SK-N-SH (cell line): ENCODE results near the gene TMEM123. TPM values are rescaled to one million over a fixed set of nuclear protein-coding genes. Genes with fewer than 3 reads are reported as not detected.

Source experiments
- CTCF ChIA-PET: fragments of 300-600, 350-600 bp; formaldehyde crosslinking; extraction: SDS; loops from one replicate; lab custom pipeline; 2021; lab: Yijun Ruan, JAX
- POLR2A ChIA-PET: fragments of 350-600 bp; sonication (Branson Sonifier 250); formaldehyde crosslinking; extraction: SDS; loops from one replicate; lab custom pipeline; 2020; ENCODE audit warnings: antibody characterized with exemption, inconsistent platforms; lab: Yijun Ruan, JAX
- DNase-seq: peaks from one replicate; pipeline ENCODE4 v3.0.0; 2012
- H2AFZ ChIP-seq: fragments of 200-600 bp; sonication (generic); 2 replicates; pipeline ENCODE4 v1.8.1; 2016; ENCODE audit warnings: antibody characterized with exemption, mild to moderate bottlenecking, low read depth
- H3F3A ChIP-seq: fragments of 200-600 bp; sonication (generic); replicated peaks from 2 replicates; pipeline ENCODE3; 2016; ENCODE audit warnings: antibody characterized with exemption, mild to moderate bottlenecking; ENCODE audit not compliant: insufficient read depth
- H3K27ac ChIP-seq, 2 experiments: fragments of 200-500 bp in 1 of 2; fragments of 200-600 bp in 1 of 2; sonication (Bioruptor generic) in 1 of 2; sonication (generic), shearing (Covaris generic) in 1 of 2; 2 replicates each; pipeline versions ENCODE4 v1.5.1 to v1.6.1; 2014 to 2016; ENCODE audit warnings: low read depth in 2 of 2, inconsistent platforms in 1 of 2, low read length in 1 of 2, mild to moderate bottlenecking in 1 of 2, mixed read lengths in 1 of 2
- H3K27me3 ChIP-seq: fragments of 200-600 bp; sonication (generic), shearing (Covaris generic); 2 replicates; pipeline ENCODE4 v1.6.1; 2016; ENCODE audit warnings: mixed run types; ENCODE audit not compliant: insufficient read depth
- H3K36me3 ChIP-seq, 2 experiments: fragments of 200-500 bp in 1 of 2; fragments of 200-600 bp in 1 of 2; sonication (Bioruptor generic) in 1 of 2; sonication (generic) in 1 of 2; replicated peaks in 1 of 2; 2 replicates each; pipeline versions ENCODE3 to v1.5.1; 2014 to 2016; ENCODE audit warnings: low read length in 1 of 2, mild to moderate bottlenecking in 1 of 2; ENCODE audit not compliant: insufficient read depth in 2 of 2, control insufficient read depth in 1 of 2
- H3K4me1 ChIP-seq, 2 experiments: fragments of 200-500 bp in 1 of 2; fragments of 200-600 bp in 1 of 2; sonication (Bioruptor generic) in 1 of 2; sonication (generic), shearing (Covaris generic) in 1 of 2; 2 replicates each; pipeline versions ENCODE4 v1.5.1 to v1.6.1; 2014 to 2016; ENCODE audit warnings: low read depth in 1 of 2, low read length in 1 of 2, mixed run types in 1 of 2; ENCODE audit not compliant: insufficient read depth in 2 of 2, control insufficient read depth in 1 of 2
- H3K4me2 ChIP-seq: fragments of 200-600 bp; sonication (generic), shearing (Covaris generic); 2 replicates; pipeline ENCODE4 v1.6.1; 2017; ENCODE audit warnings: mixed run types
- H3K4me3 ChIP-seq, 2 experiments: fragments of 200-500 bp in 1 of 2; fragments of 200-600 bp in 1 of 2; sonication (Bioruptor generic) in 1 of 2; sonication (generic), shearing (Covaris generic) in 1 of 2; 2 replicates each; pipeline versions ENCODE4 v1.5.1 to v1.8.1; 2014 to 2016; ENCODE audit warnings: low read depth in 2 of 2, inconsistent platforms in 1 of 2, low read length in 1 of 2, mild to moderate bottlenecking in 1 of 2, mixed read lengths in 1 of 2, moderate library complexity in 1 of 2
- H3K79me2 ChIP-seq: fragments of 200-600 bp; sonication (generic); 2 replicates; pipeline ENCODE4 v1.8.1; 2017; ENCODE audit warnings: mild to moderate bottlenecking; ENCODE audit not compliant: insufficient read depth
- H3K9ac ChIP-seq: fragments of 200-600 bp; sonication (generic); 2 replicates; pipeline ENCODE4 v1.6.1; 2017; ENCODE audit warnings: mixed run types
- H3K9me2 ChIP-seq: fragments of 200-600 bp; sonication (generic); 2 replicates; pipeline ENCODE4 v1.6.1; 2017; ENCODE audit warnings: mixed run types
- H3K9me3 ChIP-seq: fragments of 200-600 bp; sonication (generic); 2 replicates; pipeline ENCODE4 v1.6.1; 2017; ENCODE audit warnings: mixed run types, mild to moderate bottlenecking, moderate library complexity
- H4K20me1 ChIP-seq: fragments of 200-600 bp; sonication (generic); 2 replicates; pipeline ENCODE4 v1.6.1; 2017; ENCODE audit warnings: mild to moderate bottlenecking, mixed run types; ENCODE audit not compliant: insufficient read depth
- CHD2 ChIP-seq: fragments of 150-350 bp; IDR thresholded peaks from 2 replicates; pipeline ENCODE4 v1.6.1; 2018; ENCODE audit warnings: low read length; ENCODE audit not compliant: partially characterized antibody
- CTCF ChIP-seq: fragments of 200-600 bp; sonication (generic); IDR thresholded peaks from 2 replicates; pipeline ENCODE4 v1.6.1; 2017; ENCODE audit warnings: antibody characterized with exemption, mild to moderate bottlenecking, moderate library complexity
- EZH2phosphoT487 ChIP-seq: fragments of 200-600 bp; sonication (generic); IDR thresholded peaks from 2 replicates; pipeline ENCODE4 v1.6.1; 2017; ENCODE audit warnings: low read depth, mixed run types, mild to moderate bottlenecking, antibody characterized with exemption, moderate library complexity, borderline replicate concordance
- FOSL2 ChIP-seq: IDR thresholded peaks from 2 replicates; pipeline ENCODE4 v1.4.0; 2012; ENCODE audit warnings: low read depth, mild to moderate bottlenecking, moderate library complexity, borderline replicate concordance
- FOXM1 ChIP-seq: IDR thresholded peaks from 2 replicates; pipeline ENCODE4 v1.4.0; 2012; ENCODE audit warnings: low read depth, mild to moderate bottlenecking
- JUND ChIP-seq: IDR thresholded peaks from 2 replicates; pipeline ENCODE4 v1.4.0; 2012
- PBX3 ChIP-seq: IDR thresholded peaks from 2 replicates; pipeline ENCODE4; 2012
- POLR2AphosphoS5 ChIP-seq: IDR thresholded peaks from 2 replicates; pipeline ENCODE4 v1.6.1; 2012; ENCODE audit warnings: low read depth, low read length
- RAD21 ChIP-seq: IDR thresholded peaks from 2 replicates; pipeline ENCODE4 v1.6.1; 2012; ENCODE audit warnings: mild to moderate bottlenecking, low read length
- RFX5 ChIP-seq: IDR thresholded peaks from 2 replicates; pipeline ENCODE4 v1.6.1; 2012; ENCODE audit warnings: mild to moderate bottlenecking, improper control_type of control experiment, low read length
- SIN3A ChIP-seq: IDR thresholded peaks from 2 replicates; pipeline ENCODE4 v1.6.1; 2012; ENCODE audit warnings: low read depth, mild to moderate bottlenecking, low read length, moderate library complexity, borderline replicate concordance
- SMC3 ChIP-seq: IDR thresholded peaks from 2 replicates; pipeline ENCODE4 v1.6.1; 2012; ENCODE audit warnings: low read depth, low read length, improper control_type of control experiment
- ZBTB33 ChIP-seq: IDR thresholded peaks from 2 replicates; pipeline ENCODE4 v1.4.0; 2012; ENCODE audit warnings: low read depth, borderline replicate concordance
- WGBS: methylation state at CpG from one replicate; pipeline ENCODE4 v1.1.6; 2017; ENCODE audit warnings: low lambda C conversion rate; 5-methylcytosine and 5-hydroxymethylcytosine counted together
- polyA plus RNA-seq, 3 experiments: library from polyadenylated mRNA; depleted of rRNA; stranded (reverse); fragments of >200 nt; gene quantifications; 2 replicates each; pipeline ENCODE4 v1.2.3, GENCODE V29; 2012
- TF ChIP-seq, protein P1 (sequence below): IDR thresholded peaks from 2 replicates; pipeline ENCODE4 v1.6.1; 2012; ENCODE audit warnings: mild to moderate bottlenecking, low read depth, low read length, moderate library complexity
- TF ChIP-seq, protein P2 (sequence below): fragments of 150-350 bp; IDR thresholded peaks from 2 replicates; pipeline ENCODE4 v1.6.1; 2016; ENCODE audit warnings: mild to moderate bottlenecking, low read depth, low read length
- TF ChIP-seq, protein P3 (sequence below): fragments of 150-350 bp; IDR thresholded peaks from 2 replicates; pipeline ENCODE4 v1.6.1; 2017; ENCODE audit warnings: antibody characterized with exemption, low read length, low read depth, borderline replicate concordance

The TMEM123 gene
- polyA plus RNA-seq, 1 of the 3 experiments (the other 2 are of a cell fraction), result 86.1 TPM

- Histone ChIP-seq H3K79me2 (no peaks in the 10 kb centered on the region), H3K4me3 (no peak overlapping the region), H3K36me3 (no peaks in the 10 kb centered on the region), H3K27ac (no peak overlapping the region), H4K20me1 (no peaks in the 10 kb centered on the region), H3K9ac (no peak overlapping the region), H3K9me2 (no peaks in the 10 kb centered on the region), H3K9me3 (no peaks in the 10 kb centered on the region), H2AFZ (no peak overlapping the region), H3K27me3 (no peaks in the 10 kb centered on the region), H3K4me1 (peaks cover 0 to 6% of the 10 kb centered on the region in 2 experiments; a peak in 1 of 4 replicates), H3K4me2 (no peak overlapping the region), H3F3A (no peaks in the 10 kb centered on the region)
- DNase-seq, result no peak
- 93% methylated on average over 4 of the region's 4 CpGs for WGBS
- ChIA-PET POLR2A (no interaction called here), CTCF (interaction anchor here (2.5 kb wide), 1 partner anchor 95 kb away, joined by 6 read pairs; no protein-coding TSS in a partner anchor)
- TF ChIP-seq, protein P1, sequence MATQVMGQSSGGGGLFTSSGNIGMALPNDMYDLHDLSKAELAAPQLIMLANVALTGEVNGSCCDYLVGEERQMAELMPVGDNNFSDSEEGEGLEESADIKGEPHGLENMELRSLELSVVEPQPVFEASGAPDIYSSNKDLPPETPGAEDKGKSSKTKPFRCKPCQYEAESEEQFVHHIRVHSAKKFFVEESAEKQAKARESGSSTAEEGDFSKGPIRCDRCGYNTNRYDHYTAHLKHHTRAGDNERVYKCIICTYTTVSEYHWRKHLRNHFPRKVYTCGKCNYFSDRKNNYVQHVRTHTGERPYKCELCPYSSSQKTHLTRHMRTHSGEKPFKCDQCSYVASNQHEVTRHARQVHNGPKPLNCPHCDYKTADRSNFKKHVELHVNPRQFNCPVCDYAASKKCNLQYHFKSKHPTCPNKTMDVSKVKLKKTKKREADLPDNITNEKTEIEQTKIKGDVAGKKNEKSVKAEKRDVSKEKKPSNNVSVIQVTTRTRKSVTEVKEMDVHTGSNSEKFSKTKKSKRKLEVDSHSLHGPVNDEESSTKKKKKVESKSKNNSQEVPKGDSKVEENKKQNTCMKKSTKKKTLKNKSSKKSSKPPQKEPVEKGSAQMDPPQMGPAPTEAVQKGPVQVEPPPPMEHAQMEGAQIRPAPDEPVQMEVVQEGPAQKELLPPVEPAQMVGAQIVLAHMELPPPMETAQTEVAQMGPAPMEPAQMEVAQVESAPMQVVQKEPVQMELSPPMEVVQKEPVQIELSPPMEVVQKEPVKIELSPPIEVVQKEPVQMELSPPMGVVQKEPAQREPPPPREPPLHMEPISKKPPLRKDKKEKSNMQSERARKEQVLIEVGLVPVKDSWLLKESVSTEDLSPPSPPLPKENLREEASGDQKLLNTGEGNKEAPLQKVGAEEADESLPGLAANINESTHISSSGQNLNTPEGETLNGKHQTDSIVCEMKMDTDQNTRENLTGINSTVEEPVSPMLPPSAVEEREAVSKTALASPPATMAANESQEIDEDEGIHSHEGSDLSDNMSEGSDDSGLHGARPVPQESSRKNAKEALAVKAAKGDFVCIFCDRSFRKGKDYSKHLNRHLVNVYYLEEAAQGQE, result no peak
- TF ChIP-seq, protein P2, sequence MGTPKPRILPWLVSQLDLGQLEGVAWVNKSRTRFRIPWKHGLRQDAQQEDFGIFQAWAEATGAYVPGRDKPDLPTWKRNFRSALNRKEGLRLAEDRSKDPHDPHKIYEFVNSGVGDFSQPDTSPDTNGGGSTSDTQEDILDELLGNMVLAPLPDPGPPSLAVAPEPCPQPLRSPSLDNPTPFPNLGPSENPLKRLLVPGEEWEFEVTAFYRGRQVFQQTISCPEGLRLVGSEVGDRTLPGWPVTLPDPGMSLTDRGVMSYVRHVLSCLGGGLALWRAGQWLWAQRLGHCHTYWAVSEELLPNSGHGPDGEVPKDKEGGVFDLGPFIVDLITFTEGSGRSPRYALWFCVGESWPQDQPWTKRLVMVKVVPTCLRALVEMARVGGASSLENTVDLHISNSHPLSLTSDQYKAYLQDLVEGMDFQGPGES, result no peak
- no peak for TF ChIP-seq POLR2AphosphoS5
- no peak for TF ChIP-seq JUND
- no peak for TF ChIP-seq RFX5
- TF ChIP-seq RAD21, result no peak
- TF ChIP-seq ZBTB33, result no peak
- no peak for TF ChIP-seq CHD2
- TF ChIP-seq, protein P3, sequence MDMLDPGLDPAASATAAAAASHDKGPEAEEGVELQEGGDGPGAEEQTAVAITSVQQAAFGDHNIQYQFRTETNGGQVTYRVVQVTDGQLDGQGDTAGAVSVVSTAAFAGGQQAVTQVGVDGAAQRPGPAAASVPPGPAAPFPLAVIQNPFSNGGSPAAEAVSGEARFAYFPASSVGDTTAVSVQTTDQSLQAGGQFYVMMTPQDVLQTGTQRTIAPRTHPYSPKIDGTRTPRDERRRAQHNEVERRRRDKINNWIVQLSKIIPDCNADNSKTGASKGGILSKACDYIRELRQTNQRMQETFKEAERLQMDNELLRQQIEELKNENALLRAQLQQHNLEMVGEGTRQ, result no peak
- TF ChIP-seq FOSL2, result no peak
- TF ChIP-seq CTCF, result no peak
- no peak for TF ChIP-seq EZH2phosphoT487
- no peak for TF ChIP-seq PBX3
- no peak for TF ChIP-seq SMC3
- no peak for TF ChIP-seq FOXM1
- TF ChIP-seq SIN3A, result no peak
Measured at GRCh38 chr11:102462610-102463009, 10.0 kb upstream of the TMEM123 start.
